Activated CD4-positive, alpha-beta T cell treated with anti-CD3 and anti-CD28 coated beads for 24 hours (primary cell): ENCODE measurements around the gene CLPSL1.
A peak's percentile ranks its signal among the peaks of the same experiment; 100 is the strongest.
"Not testable (repeated sequence)": the region's sequence is repeated elsewhere in the genome, so short reads cannot be mapped to it uniquely, and the experiment has no call there.

Source experiments
- DNase-seq, 2 donors: peaks; one replicate each; pipeline ENCODE4 v3.0.0-alpha.2; 2020; ENCODE audit warnings: low read depth in 2 of 2

CLPSL1 gene

GRCh38 chr6:35780719-35781118, at the start of gene CLPSL1:
CLPSL1 (plus strand) TSS chr6:35781019; CDS start chr6:35781111, 92 bp downstream.
- DNase-seq = no peak

DNA sequence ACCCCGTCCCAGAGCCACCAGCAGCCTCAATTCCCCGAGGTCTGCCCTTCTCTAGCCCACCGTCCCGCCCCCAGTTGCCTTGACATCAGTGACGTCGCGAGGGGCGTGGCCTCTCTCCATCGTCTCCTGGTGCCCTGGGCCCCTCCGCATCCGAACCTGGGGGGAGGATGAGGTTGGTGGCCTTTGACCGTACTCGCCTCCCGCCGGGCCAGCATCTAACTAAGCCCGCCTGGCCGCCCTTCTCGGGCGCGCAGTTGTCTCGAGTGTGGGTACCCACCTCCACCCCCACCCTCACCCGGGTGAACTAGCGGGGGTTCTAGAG, 49.4 kb upstream of the CLPSL1 start:
- peak; percentile 83 to 98 for DNase-seq

DNA sequence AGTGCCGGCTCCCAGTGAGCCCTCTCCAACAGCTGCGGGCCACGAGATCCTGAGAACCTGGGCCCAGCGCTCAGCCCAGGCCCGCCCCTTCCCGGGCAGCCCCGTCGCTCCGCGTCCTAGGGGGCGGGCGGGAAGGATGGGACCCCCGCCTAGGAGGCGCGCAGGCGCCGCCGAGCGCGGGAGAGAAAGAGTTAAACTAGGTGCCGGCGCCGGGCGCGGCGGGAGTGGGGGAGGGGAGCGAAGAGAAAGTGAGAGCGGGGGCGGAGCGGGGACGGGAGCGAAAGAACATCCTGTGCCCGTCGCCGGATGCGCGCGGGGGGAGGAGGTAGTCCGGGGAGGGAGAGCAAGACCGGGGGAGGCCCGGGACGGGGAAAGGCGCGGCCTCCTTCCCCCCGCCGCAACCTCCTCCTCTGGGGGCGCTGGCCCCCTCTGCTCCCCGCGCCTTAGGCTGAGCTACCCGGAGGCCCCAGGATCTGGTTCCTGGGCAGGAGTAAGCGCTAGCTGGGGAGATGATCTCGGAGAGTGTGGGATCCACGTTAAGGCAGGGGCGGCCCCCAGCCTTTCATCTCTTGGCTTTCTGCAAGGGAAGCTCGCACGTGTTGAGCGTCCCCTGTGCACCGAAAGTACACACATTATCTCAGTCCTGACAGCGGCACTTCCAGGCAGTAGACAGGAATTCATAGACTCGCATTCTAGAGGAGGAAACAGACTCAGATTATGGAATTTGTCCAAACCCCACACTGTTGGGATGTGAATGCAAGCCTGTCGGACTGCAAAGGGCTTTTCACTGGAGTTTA, 48.9 kb upstream of the CLPSL1 start:
- peak; percentile 93 to 94 for DNase-seq

GRCh38 chr6:35733633-35734032, 47.2 kb upstream of the CLPSL1 start:
- DNase-seq = no peak

DNA sequence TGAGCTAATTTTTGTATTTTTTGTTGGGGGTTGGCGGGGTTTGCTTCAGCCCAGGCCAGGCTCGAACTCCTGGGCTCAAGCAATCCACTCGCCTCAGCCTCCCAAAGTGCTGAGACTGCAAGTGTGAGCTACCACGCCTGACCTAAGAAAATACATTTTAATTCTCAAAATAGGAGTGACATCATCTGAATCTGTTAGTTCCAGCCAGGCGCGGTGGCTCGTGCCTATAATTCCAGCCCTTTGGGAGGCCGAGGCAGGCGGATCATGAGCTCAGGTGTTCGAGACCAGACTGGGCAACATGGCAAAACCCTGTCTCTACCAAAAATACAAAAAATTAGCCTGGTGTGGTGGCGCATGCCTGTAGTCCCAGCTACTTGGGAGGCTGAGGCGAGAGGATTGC, 46.5 kb upstream of the CLPSL1 start:
- DNase-seq = not testable (repeated sequence)

- DNase-seq = no peak
Observed at GRCh38 chr6:35735452-35735851, 45.4 kb upstream of the CLPSL1 start.

- peak; percentile 81 to 84 for DNase-seq
Observed at GRCh38 chr6:35736253-35736894, 44.4 kb upstream of the CLPSL1 start.

DNA sequence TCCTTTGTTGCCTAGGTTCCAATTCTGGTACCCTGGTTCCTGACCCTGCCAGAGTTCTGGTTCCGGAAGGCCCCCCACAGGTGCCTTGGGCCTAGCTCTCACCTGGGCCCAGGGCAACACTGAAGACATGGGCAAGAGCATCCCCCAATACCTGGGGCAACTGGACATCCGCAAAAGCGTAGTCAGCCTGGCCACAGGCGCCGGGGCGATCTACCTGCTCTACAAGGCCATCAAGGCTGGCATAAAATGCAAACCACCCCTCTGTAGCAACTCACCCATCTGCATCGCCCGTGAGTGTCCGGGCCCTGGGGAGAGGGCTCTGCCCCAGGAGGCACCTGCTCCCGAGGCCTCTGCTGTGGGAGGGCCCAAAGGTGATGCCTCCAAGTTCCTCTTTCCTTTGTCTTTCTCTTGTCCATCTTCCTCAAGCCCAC, 43.8 kb upstream of the CLPSL1 start, which contains the start of gene ARMC12:
TSS of gene ARMC12 (plus strand) at position 51 of the 431 bp plus-strand sequence. CDS start at position 128, 77 bp downstream.
- DNase-seq = no peak

DNA sequence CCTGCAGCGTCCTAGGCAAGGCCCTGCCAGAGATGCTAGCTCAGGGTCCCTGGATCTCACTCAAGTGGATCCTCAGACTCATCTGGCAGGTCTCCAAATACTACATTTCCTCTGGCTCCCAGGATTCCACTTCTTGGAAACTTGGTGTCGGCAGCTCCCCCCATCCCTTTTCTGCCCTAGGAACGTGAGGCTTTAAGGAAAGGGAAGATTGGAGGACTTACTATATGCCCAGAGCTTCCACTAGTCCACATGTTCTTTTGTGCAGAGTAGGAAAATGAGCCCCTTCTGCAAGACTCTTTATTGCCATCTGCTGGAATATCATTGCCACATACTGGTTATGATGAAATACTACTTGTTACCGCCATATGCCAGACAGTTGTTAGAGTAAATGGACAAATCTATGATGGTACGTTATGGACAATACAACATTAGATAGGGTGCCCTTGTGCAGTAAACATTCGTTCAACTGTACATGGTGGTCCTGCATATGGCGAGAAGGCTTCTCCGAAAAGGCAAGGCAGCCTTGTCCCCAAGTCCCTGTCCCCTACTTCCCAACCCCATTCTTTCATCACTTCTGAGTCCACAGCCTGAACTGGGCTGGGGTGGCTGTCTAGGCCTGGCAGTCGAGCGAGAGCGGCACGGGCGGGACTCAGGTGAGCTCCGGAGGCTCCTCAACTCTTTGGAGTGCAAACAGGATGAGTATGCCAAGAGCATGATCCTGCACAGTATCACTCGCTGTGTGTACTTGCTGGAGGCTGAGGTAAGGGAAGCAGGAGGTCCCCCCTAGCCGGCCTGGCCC, 43.2 kb upstream of the CLPSL1 start:
- DNase-seq = no peak

DNA sequence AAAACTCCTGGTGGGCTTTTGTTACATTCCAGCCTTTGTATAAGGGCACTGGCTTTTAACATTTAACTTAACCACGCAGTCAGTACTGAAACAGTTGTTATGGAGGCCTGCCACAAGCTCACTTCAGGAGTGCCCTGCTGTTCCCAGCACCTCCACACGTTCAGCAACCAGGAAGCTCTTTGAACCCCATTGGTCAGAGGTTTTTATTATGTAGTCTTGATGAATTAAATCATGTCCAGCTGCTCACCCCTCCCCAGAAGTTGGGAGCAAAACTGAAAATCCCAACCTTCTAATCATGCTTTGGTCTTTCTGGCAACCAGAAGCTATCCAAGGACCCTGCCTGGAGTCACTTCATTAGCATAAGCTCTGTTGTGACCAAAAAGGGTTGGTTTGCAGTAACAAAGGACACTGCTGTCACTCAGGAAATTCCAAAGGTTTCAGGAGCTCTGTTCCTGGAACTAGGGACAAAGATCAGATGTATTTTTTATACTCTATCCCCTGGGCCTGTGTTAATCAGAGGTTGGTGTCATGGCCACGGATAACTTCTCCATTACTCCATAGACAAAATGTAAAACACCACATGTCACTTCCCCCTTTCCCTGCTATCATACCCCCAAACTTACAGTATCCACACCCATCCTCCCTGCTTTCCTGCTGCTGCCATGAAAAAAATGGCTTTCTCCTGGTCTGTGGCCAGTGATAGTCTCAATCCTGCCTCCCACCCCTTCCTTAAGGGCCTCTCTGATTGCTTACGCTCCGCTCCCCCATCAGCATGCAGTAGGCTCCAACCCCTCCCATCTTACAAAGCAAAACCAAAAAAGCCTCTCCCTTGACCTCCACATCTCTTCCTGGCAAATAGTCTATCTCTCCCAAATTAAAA, 40.9 kb upstream of the CLPSL1 start:
- no peak for DNase-seq

DNA sequence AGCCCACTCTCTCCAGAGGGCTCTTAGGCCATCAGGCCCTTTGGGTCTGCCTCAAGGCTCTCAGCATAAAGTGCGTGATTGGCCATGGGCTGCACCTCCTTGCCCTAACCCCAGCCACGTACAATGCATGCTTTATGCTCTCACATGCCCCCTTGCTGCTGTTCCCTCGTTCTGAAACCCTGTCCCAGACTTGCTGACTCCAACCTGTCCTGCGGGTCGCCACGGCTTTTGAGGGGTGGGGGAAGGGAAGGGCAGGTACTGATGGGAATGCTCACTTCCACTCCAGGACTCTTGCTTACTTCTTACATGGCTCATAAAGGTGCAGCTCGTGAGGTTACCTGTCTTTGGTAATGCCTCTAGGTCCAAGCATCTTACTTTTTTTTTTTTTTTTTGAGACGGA, 38.0 kb upstream of the CLPSL1 start:
- no peak for DNase-seq

DNA sequence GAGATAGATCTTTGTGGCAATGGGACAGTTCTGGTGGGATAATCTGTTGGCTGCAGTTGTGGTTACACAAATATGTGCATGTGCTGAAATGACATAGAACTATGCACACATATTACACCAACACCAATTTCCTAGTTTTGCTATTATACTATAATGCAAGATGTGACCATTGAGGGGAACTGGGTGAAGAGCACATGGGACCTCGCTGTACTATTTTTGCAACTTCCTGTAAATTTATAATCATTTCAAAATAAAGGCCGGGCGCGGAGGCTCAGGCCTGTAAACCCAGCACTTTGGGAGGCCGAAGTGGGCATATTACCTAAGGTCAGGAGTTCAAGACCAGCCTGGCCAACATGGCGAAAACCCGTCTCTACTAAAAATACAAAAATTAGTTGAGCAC, 35.3 kb upstream of the CLPSL1 start:
- no peak for DNase-seq

GRCh38 chr6:35746516-35746915, 34.3 kb upstream of the CLPSL1 start:
- no peak for DNase-seq

DNA sequence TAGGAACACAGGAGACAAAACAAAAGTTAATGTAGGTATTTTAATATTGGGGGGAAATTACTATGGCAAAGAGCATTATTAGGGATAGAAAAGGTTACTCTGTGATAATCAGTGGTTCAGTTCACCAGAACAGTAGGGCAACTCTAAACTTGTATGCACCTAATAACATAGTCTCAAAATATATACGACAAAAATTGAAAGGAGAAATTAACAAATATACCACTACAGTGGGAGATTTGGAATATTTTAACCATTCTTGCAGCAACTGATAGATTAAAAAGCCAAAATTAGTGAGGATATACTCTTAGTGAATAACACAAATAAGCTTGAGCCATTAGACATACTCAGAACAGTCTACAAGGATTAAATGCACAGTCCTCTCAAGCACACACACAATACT, 32.9 kb upstream of the CLPSL1 start:
- DNase-seq = no peak

- no peak for DNase-seq
Observed at GRCh38 chr6:35750557-35750956, 30.3 kb upstream of the CLPSL1 start.

GRCh38 chr6:35751594-35751993, 29.2 kb upstream of the CLPSL1 start:
- no peak for DNase-seq

- no peak for DNase-seq
Observed at GRCh38 chr6:35752330-35752729, 28.5 kb upstream of the CLPSL1 start.

DNA sequence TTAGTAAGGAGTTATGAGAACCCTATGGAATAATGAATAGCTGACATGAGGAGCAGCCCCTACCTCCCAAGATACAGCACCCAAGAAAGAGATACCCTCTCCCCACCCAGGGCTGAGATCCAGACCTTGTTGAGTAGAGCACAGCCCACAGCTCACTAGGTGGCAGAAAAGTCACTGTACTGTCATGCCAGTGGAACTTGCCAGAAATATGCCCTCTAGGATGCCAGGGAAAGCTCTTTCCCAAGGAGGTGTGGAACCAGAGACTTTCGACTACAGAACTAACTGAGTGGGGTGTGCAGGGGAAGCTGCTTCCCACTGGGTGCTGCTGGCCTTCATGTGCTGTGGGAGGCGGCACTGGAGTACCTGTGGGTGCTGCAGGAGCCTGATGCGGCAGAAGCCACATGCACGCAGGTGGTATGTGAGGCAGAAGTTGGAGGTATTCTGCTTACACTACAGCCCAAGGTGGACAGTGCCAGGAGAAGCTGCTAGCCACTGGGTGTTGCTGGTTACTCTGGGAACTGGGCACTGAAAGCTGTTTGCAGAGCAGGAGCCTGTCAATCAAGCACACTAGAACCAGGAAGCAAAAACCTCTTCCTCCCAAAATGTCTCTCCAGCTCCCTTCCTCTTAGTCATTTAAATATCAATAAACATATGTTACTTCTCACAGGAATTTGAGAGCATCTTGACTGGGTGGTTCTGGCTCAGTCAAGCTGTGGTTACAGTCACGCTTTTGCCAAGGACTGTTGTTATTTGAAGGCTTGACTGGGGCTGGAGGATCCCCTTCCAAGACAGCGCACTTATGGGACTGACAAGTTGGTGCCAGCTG, 26.2 kb upstream of the CLPSL1 start:
- DNase-seq = no peak

DNA sequence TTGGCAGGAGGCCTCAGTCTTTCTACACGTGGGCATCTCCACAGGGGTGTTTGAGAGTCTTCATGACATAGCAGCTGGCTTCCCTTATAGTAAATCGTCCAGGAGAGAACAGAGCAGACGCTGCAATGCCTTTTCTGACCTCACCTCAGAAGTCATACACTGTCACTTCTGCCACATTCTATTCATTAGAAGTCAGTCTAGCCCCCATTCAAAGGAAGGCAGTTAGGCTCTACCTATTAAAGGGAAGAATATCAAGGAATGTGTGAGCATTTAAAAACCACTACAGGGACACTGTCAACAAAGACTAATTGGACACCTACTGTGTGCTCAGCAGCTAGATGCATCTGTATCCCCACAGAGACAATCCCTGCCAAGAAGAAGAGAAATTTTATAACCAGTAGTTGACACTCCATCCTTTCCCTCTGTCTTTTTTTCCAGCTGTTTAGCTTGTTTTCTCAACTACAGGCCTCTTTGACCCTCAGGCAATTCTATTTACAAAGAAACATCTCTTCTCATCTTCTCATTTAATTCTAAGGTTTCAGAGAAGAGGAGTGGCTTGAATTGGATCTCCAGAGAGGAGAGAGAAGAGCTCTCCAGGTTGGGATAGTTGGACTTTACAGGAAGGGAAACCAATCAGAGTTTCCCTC, 25.4 kb upstream of the CLPSL1 start:
- DNase-seq = no peak

DNA sequence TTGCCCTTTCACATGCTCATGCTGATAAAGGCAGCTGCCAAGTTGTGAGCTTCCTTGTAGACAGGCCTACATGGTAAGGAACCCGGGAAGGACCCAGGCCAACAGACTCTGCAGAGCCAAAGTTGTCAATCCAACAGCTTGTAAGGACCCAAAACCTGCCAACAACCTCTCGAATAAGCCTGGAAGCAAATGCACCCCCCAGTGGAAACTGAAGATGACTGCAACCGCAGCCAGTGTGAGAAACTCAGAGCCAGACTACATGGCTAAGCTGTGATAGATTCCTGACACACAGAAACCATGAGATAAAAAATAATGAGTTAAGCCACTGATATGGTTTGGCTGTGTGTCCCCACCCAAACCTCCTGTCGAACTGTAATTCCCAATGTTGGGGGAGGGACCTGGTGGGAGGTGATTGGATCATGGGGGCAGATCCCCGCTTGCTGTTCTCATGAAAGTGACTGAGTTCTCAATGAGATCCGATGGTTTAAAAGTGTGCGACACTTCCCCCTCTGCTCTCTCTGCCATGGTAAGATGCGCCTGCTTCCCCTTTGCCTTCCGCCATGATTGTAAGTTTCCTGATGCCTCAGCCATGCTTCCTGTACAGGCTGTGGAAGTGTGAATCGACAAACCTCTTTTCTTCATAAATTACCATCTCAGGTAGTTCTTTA, 23.2 kb upstream of the CLPSL1 start:
- no peak for DNase-seq
